HG02759 (cell line): Measurements from ENCODE around the gene TNFAIP8L2.
A peak's percentile ranks its signal among the peaks of the same experiment; 100 is the strongest.
"Not testable (repeated sequence)": the region's sequence is repeated elsewhere in the genome, so short reads cannot be mapped to it uniquely, and the experiment has no call there.

ENCODE experiments used
- ATAC-seq: cut with Tn5 transposase; IDR thresholded peaks from one replicate; pipeline ENCODE4 v1.9.1; 2021; ENCODE audit warnings: mild to moderate bottlenecking, moderate library complexity; ENCODE audit not compliant: unreplicated experiment

Gene TNFAIP8L2

GRCh38 chr1:151187205-151187604, 30.8 kb downstream of the TNFAIP8L2 start:
- no peak for ATAC-seq

- not testable (repeated sequence) for ATAC-seq
Measured at GRCh38 chr1:151188667-151189066, 32.2 kb downstream of the TNFAIP8L2 start.

DNA sequence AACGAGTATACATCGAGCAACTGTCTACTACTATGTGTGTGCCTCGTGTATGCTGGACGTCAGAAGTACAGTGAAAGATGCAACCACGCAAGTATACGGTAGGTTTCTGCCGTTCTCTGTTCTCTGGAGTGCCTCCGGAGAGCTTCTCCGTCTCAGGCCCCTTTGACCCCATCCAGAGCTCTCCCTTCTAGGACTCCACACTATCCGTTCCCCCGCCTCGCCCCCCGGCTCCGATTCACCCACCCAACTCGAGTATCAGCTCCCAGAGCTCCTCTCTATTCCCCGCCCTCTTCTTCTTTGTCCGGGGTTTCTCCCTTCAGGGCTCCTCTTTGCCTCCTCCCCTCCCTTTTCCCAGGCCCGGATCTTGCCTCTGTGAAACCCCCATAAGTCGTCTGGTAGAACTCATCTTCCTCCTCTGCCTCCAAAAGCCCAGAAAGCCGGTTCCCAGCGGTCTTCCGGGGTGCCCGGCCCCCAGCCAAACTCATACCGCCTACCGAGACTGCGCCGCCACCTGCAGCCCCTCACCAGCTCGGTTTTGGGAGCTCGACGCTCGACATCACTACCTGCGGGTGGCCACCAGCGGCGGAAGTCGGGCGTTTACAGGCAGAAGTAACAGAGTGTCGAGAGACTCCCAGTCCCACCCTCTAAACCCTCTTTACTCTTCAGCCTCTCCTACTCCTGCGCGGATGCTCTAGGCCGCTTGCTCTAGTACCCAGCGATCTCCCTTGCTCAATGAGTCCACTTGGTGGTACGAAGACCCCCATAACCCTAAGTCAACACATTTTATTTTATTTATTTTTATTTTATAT, 33.4 kb downstream of the TNFAIP8L2 start, which contains the start of gene VPS72:
TSS of gene VPS72 (minus strand) at position 561 of the 809 bp plus-strand sequence. CDS start at position 485, 76 bp downstream.
- ATAC-seq = peak; percentile 95

DNA sequence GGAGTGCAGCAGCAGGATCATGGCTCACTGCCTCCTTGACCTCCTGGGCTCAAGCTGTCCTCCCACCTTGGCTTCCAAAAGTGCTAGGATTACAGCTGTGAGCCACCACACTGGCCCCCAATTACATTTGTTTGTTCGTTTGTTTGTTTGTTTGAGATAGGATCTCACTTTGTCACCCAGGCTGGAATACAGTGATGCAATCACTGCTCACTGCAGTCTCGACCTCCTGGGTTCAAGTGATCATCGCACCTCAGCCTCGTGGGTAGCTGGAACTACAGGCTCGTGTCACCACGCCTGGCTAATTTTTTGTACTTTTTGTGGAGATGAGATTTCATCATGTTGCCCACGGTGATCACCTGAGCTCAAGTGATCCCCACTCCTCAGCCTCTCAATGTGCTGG, 35.6 kb downstream of the TNFAIP8L2 start:
- no peak for ATAC-seq

DNA sequence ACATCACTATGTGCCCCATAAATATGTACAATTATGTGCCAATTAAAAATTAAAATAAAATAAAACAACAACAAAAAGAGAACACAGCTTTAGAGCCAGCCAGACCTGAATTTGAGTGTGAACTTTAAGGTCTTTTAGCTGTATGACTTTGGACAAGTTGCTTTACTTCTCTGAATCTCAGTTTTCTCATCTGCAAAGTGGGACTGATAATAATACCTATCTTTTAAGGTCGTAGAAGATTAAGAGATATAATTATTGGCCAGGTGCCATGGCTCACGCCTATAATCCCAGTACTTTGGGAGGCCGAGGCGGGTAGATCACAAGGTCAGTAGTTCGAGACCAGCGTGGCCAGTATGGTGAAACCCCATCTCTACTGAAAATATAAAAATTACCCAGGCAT, 36.9 kb downstream of the TNFAIP8L2 start:
- ATAC-seq = no peak

DNA sequence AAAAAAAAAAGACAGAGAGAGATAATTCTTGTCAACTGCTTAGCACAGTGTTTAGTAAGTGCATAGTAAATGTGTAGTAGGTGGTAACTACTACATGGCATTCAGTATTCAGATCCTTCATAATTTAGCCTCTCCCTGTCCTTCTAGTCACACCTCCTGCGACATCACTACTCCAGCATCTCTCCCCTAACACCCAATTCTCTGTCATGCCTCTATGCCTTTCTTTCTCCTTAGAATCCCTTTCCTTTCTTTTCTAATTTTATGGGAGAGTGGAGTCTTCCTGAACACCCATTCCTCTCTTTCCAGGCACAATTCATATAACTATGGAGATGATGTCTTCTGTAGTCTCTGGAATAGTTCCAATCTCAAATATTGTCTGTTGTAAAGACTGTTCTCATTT, 37.4 kb downstream of the TNFAIP8L2 start:
- no peak for ATAC-seq

GRCh38 chr1:151194894-151195594, 38.6 kb downstream of the TNFAIP8L2 start:
- not testable (repeated sequence) for ATAC-seq

DNA sequence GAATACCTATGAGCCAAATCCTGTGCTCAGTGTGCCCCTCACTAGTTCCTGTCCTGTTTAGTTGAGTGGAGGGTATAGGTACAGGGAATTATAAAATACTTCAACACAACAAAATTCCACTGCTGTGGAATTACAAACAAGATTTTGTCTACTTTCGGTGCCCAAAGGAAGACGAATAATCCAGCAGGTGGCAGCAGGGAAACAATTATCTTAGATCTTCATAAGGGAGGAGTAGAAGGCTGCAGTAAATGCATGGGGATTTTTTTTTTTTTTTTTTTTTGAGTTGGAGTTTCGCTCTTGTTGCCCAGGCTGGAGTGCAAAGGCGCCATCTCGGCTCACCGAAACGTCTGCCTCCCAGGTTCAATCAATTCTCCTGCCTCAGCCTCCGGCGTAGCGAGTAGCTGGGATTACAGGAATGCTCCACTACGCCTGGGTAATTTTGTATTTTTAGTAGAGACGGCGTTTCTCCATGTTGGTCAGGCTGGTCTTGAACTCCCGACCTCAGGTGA, 39.9 kb downstream of the TNFAIP8L2 start:
- ATAC-seq = no peak

- ATAC-seq = no peak
Measured at GRCh38 chr1:151197863-151198253, 41.4 kb downstream of the TNFAIP8L2 start.

DNA sequence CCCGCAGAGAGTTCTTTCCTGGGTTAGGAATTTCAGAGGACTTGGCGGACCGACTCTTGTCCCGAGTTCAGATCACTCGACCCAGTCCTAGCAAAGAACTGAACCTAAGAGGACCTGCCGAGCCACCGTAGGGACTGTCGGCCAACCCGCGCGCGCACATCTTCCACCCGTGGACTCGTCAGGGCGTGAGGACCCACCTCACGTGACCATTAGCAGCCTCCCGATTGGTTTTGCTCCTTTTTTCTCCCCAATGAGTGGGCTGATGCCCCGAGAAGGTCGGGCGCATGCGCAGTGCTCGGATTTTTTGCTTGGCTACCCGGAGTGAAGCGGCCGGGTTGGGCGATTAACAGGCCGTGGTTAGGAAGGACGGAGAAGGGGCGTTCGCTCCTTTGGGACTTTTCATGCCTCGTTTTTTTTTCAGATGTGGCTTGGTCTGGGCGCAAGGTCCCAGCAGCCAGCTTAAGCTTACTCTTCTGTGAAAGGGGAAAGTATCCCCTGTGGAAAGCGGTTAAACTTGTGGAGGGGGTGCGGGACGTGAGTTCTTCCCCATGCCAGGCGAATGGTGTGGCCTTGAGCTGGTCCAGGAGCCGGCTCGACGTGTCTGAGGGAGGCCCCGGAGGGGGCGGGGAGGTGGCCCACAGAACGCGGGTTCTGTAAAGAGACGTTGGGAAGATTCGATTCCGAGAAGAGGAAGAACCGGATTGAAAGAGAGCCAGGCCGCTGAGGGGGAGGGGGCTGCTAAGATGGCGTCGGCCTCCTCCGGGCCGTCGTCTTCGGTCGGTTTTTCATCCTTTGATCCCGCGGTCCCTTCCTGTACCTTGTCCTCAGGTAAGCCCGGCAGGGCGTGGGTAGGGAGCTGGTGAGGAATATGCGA, 42.0 kb downstream of the TNFAIP8L2 start, which contains the start of gene PIP5K1A:
TSS of gene PIP5K1A (plus strand) at position 299 of the 874 bp plus-strand sequence. CDS start at position 744, 445 bp downstream.
- peak; percentile 81 for ATAC-seq

DNA sequence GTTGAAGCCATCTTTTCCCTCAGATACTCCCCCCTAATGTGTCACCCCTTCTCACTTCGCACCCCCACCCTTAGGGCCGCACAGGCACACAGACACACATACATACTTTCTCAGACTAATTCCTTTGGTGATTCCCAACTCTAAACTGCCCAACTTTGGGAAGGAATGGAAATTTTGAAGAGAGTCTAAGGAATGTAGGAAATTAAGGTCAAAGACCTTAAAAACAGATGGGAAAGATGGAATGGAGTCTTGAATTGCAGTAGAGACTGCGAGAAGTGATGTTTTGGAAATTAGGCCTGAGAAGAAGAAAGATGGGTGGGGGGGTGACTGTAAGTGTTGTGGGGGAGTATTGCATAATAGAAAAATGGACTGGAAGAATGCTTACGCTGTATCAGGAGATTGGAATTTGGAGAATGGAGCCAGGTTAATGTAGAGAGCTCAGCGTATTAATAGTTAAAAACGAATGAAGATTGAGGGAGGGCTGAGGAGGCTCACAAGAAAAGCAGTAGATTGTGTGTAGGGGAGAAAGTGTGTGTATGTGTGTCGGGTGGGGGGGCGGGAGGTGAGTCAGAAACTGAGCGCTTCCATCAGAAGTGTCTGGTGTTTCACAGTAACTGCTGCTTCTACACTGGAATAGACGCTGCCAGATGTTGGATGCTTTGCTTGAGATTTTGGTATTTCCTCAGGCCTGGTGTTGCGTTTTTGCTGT, 43.6 kb downstream of the TNFAIP8L2 start:
- ATAC-seq = no peak

- not testable (repeated sequence) for ATAC-seq
Measured at GRCh38 chr1:151205381-151205965, 49.0 kb downstream of the TNFAIP8L2 start.
